HG03432 (cell line): Measurements from ENCODE around the gene IFT25.

Experiments used
- ATAC-seq: cut with Tn5 transposase; IDR thresholded peaks from one replicate; pipeline ENCODE4 v1.9.1; 2021; ENCODE audit warnings: mild to moderate bottlenecking, moderate library complexity; ENCODE audit not compliant: unreplicated experiment

Gene IFT25

GRCh38 chr1:53957194-53957818 lies 11.8 kb upstream of the IFT25 start:
- ATAC-seq = no peak

- no peak for ATAC-seq
Measured at GRCh38 chr1:53956308-53957168, 11.0 kb upstream of the IFT25 start.

GRCh38 chr1:53954128-53954527 lies 8.6 kb upstream of the IFT25 start:
- no peak for ATAC-seq

- ATAC-seq = no peak
Measured at GRCh38 chr1:53951697-53952096, 6.2 kb upstream of the IFT25 start.

- ATAC-seq = no peak
Measured at GRCh38 chr1:53949023-53949990, 3.8 kb upstream of the IFT25 start.

- no peak for ATAC-seq
Measured at GRCh38 chr1:53948291-53948690, 2.8 kb upstream of the IFT25 start.

- no peak for ATAC-seq
Measured at GRCh38 chr1:53947172-53947907, 1.8 kb upstream of the IFT25 start.

- peak; percentile 75 for ATAC-seq
Measured at GRCh38 chr1:53946252-53947171, 1.0 kb upstream of the IFT25 start, which contains the start of gene LRRC42. TSS of gene LRRC42 (plus strand) at chr1:53946350. CDS start at chr1:53952000, 5,650 bp downstream.

- no peak for ATAC-seq
Measured at GRCh38 chr1:53945183-53945432, 391 bp downstream of the IFT25 start.

GRCh38 chr1:53944469-53945182 lies 873 bp downstream of the IFT25 start:
- no peak for ATAC-seq

- no peak for ATAC-seq
Measured at GRCh38 chr1:53943490-53944043, 1.9 kb downstream of the IFT25 start.

- no peak for ATAC-seq
Measured at GRCh38 chr1:53943090-53943489, 2.4 kb downstream of the IFT25 start.

GRCh38 chr1:53942127-53942957 lies 3.2 kb downstream of the IFT25 start:
- no peak for ATAC-seq

GRCh38 chr1:53938136-53938830 lies 7.2 kb downstream of the IFT25 start:
- ATAC-seq = no peak

GRCh38 chr1:53936430-53936829 lies 9.1 kb downstream of the IFT25 start:
- no peak for ATAC-seq

- no peak for ATAC-seq
Measured at GRCh38 chr1:53934170-53934765, 11.2 kb downstream of the IFT25 start.

GRCh38 chr1:53931523-53931922 lies 14.0 kb downstream of the IFT25 start:
- ATAC-seq = no peak
